Tibial artery (tissue), 4 donors: ENCODE results near the gene PRTFDC1.

Experiments used
- DNase-seq, 2 donors: peaks; one replicate each; pipeline ENCODE4 v3.0.0-alpha.2; 2019
- H3K27ac ChIP-seq, 2 donors: fragments of 200-600 bp; sonication (generic) in 1 of 2; 1 replicate in 1 of 2; 2 replicates in 1 of 2; pipeline ENCODE4 v1.5.1; 2018 to 2019; ENCODE audit warnings: mild to moderate bottlenecking in 1 of 2
- H3K27me3 ChIP-seq, 2 donors: fragments of 200-600 bp; sonication (generic) in 1 of 2; one replicate each; pipeline versions ENCODE4 v1.5.1 to v1.6.0; 2016 to 2019
- H3K36me3 ChIP-seq, 3 donors: fragments of 200-600 bp; sonication (generic) in 2 of 3; one replicate each; pipeline ENCODE4 v1.5.1; 2016 to 2019; ENCODE audit warnings: mild to moderate bottlenecking in 2 of 3
- H3K4me1 ChIP-seq, 4 donors: fragments of 200-600 bp; sonication (generic) in 2 of 4; 1 replicate in 3 of 4; 2 replicates in 1 of 4; pipeline ENCODE4 v1.5.1; 2016 to 2019
- H3K4me3 ChIP-seq, 2 donors: fragments of 200-600 bp; sonication (generic) in 1 of 2; 1 replicate in 1 of 2; 2 replicates in 1 of 2; pipeline ENCODE4 v1.5.1; 2018 to 2019; ENCODE audit warnings: mild to moderate bottlenecking in 2 of 2
- H3K9me3 ChIP-seq, 3 donors: fragments of 200-600 bp; sonication (generic) in 1 of 3; one replicate each; pipeline ENCODE4 v1.5.1; 2016 to 2019
- CTCF ChIP-seq, 2 experiments: fragments of 200-600 bp in 1 of 2; fragments of 450-650 bp in 1 of 2; IDR thresholded peaks; one replicate each; pipeline ENCODE4 v1.5.1; 2017 to 2019; ENCODE audit warnings: antibody characterized with exemption in 2 of 2, mild to moderate bottlenecking in 1 of 2, moderate library complexity in 1 of 2
- intact Hi-C: fragments of 100-400 bp; cut with DNase I; formaldehyde crosslinking; loops from one replicate; pipeline ENCODE4 v1.15.0; 2023; ENCODE audit warnings: low total_unique reads

Gene PRTFDC1

GRCh38 chr10:24853661-24854060, 98.7 kb downstream of the PRTFDC1 start:
- Histone ChIP-seq H3K4me3 (no peak overlapping the region), H3K27ac (no peak overlapping the region), H3K9me3 (no peaks in the 10 kb centered on the region), H3K4me1 (no peaks in the 10 kb centered on the region), H3K27me3 (no peaks in the 10 kb centered on the region), H3K36me3 (no peaks in the 10 kb centered on the region)
- TF ChIP-seq CTCF (IDR thresholded peaks at IDR 0.05): no peak
- intact Hi-C loops: no loop called here
- DNase-seq: no peak

- H3K9me3 ChIP-seq: no peaks in the 10 kb centered on the region
- H3K27me3 ChIP-seq: no peaks in the 10 kb centered on the region
- no peak for TF ChIP-seq CTCF (IDR thresholded peaks at IDR 0.05)
- H3K36me3 ChIP-seq: no peaks in the 10 kb centered on the region
- no peak for DNase-seq
- no peak overlapping the region for H3K4me3 ChIP-seq
- intact Hi-C loops: no loop called here
- no peak overlapping the region for H3K27ac ChIP-seq
- peaks cover 0 to 6% (median 1%) of the 10 kb centered on the region in 4 donors for H3K4me1 ChIP-seq
Measured at GRCh38 chr10:24851629-24852028, 100.8 kb downstream of the PRTFDC1 start.

- no peak overlapping the region for H3K27ac ChIP-seq
- intact Hi-C loops: no loop called here
- H3K36me3 ChIP-seq: no peaks in the 10 kb centered on the region
- no peaks in the 10 kb centered on the region for H3K9me3 ChIP-seq
- H3K4me1 ChIP-seq: peaks cover 0 to 6% (median 1%) of the 10 kb centered on the region in 4 donors
- H3K27me3 ChIP-seq: no peaks in the 10 kb centered on the region
- no peak for TF ChIP-seq CTCF (IDR thresholded peaks at IDR 0.05)
- no peak for DNase-seq
- no peak overlapping the region for H3K4me3 ChIP-seq
Measured at GRCh38 chr10:24850727-24851296, 101.6 kb downstream of the PRTFDC1 start.

GRCh38 chr10:24849501-24850299, 102.7 kb downstream of the PRTFDC1 start:
- no peaks in the 10 kb centered on the region for H3K36me3 ChIP-seq
- intact Hi-C loops: no loop called here
- DNase-seq: no peak
- no peak overlapping the region for H3K4me3 ChIP-seq
- TF ChIP-seq CTCF (IDR thresholded peaks at IDR 0.05): no peak
- peaks cover 0 to 6% (median 1%) of the 10 kb centered on the region in 4 donors for H3K4me1 ChIP-seq
- H3K9me3 ChIP-seq: no peaks in the 10 kb centered on the region
- H3K27me3 ChIP-seq: no peaks in the 10 kb centered on the region
- H3K27ac ChIP-seq: no peak overlapping the region

- no peak for DNase-seq
- Histone ChIP-seq H3K9me3 (no peaks in the 10 kb centered on the region), H3K27ac (no peak overlapping the region), H3K4me1 (peaks cover 0 to 6% (median 1%) of the 10 kb centered on the region in 4 donors), H3K36me3 (no peaks in the 10 kb centered on the region), H3K4me3 (no peak overlapping the region), H3K27me3 (no peaks in the 10 kb centered on the region)
- intact Hi-C loops: no loop called here
- no peak for TF ChIP-seq CTCF (IDR thresholded peaks at IDR 0.05)
Measured at GRCh38 chr10:24849051-24849450, 103.4 kb downstream of the PRTFDC1 start.
